ENCODE results near the gene CSRNP3.
"Not testable (repeated sequence)": the region's sequence is repeated elsewhere in the genome, so short reads cannot be mapped to it uniquely, and the experiment has no call there.

The CSRNP3 gene

DNA sequence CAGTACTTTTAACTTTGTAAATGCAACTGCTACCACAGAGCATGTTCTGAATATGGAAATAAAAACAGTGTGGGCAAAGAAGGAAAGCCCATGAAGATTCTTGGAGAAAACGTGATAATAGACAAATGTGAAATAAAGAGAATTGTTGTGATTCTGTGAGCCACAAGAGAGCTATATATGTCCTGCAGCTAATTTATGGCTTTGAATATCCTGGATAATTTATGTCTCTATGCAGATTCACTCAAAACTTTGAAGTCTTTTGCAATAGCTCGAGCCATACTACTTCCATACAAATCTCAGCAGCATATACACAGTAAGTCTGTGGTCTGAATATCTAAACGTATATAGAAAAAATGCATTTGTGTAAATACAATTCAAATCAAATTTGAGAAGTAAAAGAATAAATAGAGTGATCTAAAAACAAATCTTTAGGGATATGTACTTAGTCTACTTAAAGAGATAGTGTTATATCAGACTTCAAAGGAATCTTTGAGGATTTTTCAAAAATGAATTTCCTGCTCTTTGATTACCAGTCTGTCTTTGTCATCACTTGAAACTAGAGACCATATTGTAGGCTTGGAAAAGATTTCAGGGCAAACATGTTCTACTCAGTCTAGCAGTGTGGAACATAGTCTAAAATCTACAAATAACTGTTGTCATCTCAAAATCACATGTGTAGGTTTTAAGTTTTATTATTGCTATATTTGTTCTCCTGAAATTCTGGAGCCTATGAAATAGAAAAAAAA, 107.1 kb downstream of the CSRNP3 start:
- TF ChIP-seq, protein P1, sequence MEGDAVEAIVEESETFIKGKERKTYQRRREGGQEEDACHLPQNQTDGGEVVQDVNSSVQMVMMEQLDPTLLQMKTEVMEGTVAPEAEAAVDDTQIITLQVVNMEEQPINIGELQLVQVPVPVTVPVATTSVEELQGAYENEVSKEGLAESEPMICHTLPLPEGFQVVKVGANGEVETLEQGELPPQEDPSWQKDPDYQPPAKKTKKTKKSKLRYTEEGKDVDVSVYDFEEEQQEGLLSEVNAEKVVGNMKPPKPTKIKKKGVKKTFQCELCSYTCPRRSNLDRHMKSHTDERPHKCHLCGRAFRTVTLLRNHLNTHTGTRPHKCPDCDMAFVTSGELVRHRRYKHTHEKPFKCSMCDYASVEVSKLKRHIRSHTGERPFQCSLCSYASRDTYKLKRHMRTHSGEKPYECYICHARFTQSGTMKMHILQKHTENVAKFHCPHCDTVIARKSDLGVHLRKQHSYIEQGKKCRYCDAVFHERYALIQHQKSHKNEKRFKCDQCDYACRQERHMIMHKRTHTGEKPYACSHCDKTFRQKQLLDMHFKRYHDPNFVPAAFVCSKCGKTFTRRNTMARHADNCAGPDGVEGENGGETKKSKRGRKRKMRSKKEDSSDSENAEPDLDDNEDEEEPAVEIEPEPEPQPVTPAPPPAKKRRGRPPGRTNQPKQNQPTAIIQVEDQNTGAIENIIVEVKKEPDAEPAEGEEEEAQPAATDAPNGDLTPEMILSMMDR (IDR thresholded peaks at IDR 0.05; ENCODE audit: control extremely low read depth, extremely low read depth, low read depth, missing control alignments) = no peak
- ChIA-PET POLR2A (no interaction called here), CTCF (interaction anchor here (1.3 to 1.5 kb wide), 2 partner anchors 9 to 12 kb away, joined by 3 to 5 read pairs; no protein-coding TSS in a partner anchor)
- DNase-seq (ENCODE audit: extremely low spot score) = no peak

DNA sequence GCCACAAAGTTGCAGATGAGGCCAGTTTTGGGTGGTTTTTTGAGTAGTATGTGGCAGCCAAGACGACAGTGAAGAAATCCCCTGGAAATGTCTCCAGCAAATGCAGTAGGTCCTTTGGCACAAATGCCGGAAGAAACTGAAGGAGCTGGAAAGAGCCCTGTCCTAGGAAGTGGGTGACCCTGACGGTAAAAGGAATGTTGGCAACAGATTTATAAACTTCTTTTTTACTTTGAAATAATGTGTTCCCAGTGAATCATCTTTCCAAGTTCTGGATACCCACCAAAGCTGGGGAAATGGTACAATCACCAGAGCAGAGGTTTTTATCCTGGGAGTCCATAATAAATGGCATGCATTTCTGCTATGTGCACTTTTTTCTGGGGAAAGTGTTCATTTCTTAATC, 112.9 kb downstream of the CSRNP3 start:
- CTCF ChIA-PET = no interaction called here
- DNase-seq (ENCODE audit: extremely low spot score) = no peak
- POLR2A ChIA-PET = no interaction called here
- TF ChIP-seq, protein P1 (IDR thresholded peaks at IDR 0.05; ENCODE audit: control extremely low read depth, extremely low read depth, low read depth, missing control alignments) = no peak

- ChIA-PET CTCF (no interaction called here), POLR2A (no interaction called here)
- TF ChIP-seq, protein P1 (IDR thresholded peaks at IDR 0.05; ENCODE audit: control extremely low read depth, extremely low read depth, low read depth, missing control alignments) = no peak
- DNase-seq (ENCODE audit: extremely low spot score) = no peak
Measured at GRCh38 chr2:165582863-165583506, 113.5 kb downstream of the CSRNP3 start.

GRCh38 chr2:165584126-165584654, 114.7 kb downstream of the CSRNP3 start:
- no peak for DNase-seq (ENCODE audit: extremely low spot score)
- CTCF ChIA-PET = interaction anchor here (1.6 kb wide), 1 partner anchor 20 kb away, joined by 6 read pairs; no protein-coding TSS in a partner anchor
- TF ChIP-seq, protein P1 (IDR thresholded peaks at IDR 0.05; ENCODE audit: control extremely low read depth, extremely low read depth, low read depth, missing control alignments) = no peak
- POLR2A ChIA-PET = no interaction called here

GRCh38 chr2:165586019-165586418, 116.5 kb downstream of the CSRNP3 start:
- TF ChIP-seq, protein P1 (IDR thresholded peaks at IDR 0.05; ENCODE audit: control extremely low read depth, extremely low read depth, low read depth, missing control alignments) = no peak
- POLR2A ChIA-PET = no interaction called here
- CTCF ChIA-PET = interaction anchor here (1.3 kb wide), 1 partner anchor 382 kb away, joined by 5 read pairs; the partner anchor contains the start of gene SCN3A
- no peak for DNase-seq (ENCODE audit: extremely low spot score)

DNA sequence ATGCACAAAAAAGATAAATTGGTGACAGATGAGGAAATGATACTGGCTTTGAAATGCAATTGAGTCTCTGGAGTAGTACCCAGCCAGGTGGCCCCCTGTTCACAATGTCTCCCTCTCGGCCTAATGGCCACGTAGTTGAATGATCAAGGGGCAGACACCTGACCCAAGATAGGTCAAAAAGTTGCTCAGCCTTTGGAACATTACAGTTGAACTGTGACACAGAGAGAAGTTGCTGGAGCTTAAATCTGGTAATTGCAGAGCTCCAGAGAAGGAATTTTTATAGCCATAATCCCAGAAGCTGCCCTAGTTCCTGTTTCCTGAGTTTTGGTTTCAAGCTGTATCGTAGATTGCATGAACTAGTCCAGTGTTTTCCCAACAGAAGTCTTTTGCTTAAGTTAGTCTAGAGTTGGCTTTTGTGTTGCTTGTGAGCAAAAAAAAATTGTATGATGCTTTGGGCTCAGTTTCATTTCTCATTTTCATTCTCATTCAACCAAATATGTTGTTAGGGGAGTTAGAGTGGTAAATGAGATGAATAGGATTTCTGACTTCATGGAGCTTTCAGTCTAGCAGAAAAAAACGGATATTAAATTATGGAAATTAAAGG, 117.9 kb downstream of the CSRNP3 start:
- DNase-seq (ENCODE audit: extremely low spot score) = peak; percentile 19
- POLR2A ChIA-PET = no interaction called here
- CTCF ChIA-PET = interaction anchor here (1.2 to 2.7 kb wide), 3 partner anchors 9 to 17 kb away, joined by 4 to 12 read pairs (median 4); no protein-coding TSS in a partner anchor
- TF ChIP-seq, protein P1 (IDR thresholded peaks at IDR 0.05; ENCODE audit: control extremely low read depth, extremely low read depth, low read depth, missing control alignments) = no peak

- DNase-seq (ENCODE audit: extremely low spot score); POLR2A ChIA-PET; CTCF ChIA-PET: not testable (repeated sequence)
Measured at GRCh38 chr2:165590999-165591398, 121.5 kb downstream of the CSRNP3 start.

All from GM10248 (cell line).